Activated naive CD4-positive, alpha-beta T cell treated with anti-CD3 and anti-CD28 coated beads, Interleukin-2, amount 50 U/mL, for 16 hours (primary cell): Measurements from ENCODE around the gene TMEM130.

Source experiments
- DNase-seq: peaks from one replicate; pipeline ENCODE4 v3.0.0-alpha.2; 2020

TMEM130 gene

DNA sequence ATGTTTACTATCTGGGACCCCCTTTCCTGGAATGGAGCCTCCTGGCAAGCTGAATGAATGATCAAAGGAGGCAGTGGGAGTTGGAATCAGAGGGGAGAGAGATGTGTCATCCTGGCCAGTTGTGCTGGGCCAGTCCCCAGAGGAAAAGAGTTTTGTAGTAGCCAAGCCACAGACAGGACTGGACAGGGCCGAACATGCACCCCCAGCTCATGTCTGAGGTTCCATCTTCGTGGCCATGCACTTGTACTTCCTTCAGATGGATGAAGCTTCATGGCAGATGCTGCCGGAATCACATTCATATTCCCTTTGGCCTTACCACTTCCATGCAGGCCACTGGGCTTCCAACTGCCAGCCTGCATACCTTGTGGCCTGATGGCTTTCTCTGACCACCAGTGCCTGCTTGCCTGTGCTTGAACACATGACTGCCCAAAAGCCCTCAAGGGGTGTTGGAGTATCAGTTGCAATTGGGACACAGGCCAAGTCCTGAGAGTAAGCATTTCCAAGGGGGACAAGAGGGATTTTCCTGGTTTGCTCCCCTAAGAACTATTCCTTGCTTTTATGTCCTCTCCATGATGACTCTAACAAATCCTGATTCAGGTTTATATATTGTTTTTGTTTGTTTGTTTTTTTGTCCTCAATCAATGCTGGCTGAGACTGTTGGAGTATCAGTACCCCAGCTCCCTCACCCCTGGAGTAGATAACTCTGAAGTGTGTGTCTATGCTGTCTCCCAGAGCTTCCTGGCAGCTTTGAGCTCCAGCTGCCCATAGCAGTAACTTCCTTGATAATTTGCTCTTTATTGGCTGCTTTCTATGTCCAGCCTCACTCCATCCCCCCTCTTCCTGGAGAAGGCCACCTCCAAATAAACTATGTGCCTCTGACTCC lies 63.6 kb downstream of the TMEM130 start:
- DNase-seq = no peak

DNA sequence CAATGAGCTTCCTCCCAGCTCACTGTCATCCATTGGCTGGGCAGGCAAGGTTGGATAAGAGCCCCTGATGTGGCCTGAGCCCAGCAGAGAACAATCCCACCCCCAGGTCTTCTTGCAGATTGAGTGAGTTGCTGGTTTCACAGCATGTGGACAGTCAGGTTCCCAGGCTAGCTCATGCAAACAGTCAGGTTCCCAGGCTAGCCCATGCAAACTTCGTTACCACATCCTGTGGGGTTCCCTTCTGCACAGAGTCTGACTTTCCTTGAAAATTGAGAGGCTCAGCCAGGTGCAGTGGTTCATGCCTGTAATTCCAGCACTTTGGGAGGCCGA lies 67.1 kb downstream of the TMEM130 start:
- no peak for DNase-seq

DNA sequence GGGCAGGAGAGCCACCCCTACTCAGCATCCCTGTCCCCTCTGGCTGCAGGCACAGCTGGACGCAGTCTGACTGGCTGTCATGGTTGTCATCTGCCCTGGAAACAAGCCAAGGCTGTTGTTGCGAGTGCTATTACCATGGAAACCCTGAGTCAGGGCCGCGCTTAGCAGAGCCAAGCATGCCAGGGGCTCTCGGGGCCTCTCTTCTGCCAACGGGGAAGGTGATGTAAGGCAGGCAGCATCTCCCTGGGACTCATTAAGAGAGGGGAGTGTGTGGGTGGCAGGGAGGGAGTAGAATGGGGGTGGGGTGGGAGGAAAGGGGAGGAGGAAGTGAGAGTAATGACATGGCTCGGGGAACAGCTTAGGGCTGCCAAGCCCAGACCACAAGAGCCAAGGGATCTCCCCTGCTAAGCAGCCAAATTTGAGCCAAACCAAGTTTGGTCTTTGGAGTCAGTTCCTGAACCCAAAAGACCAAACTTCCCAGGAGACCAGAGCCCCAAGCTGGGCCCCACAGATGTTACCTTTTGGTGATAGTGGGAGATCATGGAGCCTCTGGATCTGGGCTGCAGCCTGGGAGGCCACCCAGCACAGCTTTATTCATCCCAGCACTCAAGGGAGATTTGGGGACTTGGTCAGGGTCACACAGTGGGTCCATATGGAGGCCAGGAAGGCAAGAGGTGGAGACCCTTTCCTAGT lies 67.6 kb downstream of the TMEM130 start:
- DNase-seq = no peak

DNA sequence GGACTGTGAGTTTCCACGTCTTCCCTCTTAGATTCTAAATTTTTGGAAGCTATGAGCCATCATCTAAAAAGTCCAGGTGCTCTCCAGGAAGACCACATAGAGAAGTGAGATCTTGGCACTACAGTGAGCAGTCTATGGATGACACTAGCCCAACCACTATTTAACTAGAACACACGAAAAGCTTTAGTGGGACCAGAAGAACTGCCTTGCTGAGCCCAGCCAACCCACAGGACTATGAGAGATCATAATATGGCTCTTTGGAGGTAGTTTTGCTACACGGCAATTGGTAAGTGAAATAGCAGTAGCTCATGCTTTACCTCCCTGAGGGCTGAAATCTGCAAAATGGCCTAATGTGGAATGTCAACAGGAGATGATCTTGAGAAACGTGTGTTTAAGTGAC lies 68.8 kb downstream of the TMEM130 start:
- DNase-seq = no peak

DNA sequence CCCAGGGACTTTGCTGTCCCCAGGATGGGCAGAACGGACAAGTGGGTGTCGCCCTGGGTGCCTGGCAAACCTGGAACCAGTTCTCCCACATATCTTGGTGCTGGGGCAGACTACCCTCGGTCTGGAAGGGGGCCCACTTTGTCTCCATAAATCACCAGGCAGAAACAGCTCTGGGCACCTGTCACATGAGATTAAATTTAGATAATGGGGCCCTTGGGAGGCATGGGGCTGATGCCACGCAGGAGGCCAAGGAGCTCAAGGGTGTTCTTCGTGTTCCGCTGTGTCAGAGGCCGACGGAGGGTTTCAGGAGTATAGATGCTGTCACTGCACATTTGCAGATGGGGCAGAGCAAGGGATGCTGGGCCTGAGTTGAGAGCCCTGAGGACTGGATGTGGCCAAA lies 72.7 kb downstream of the TMEM130 start:
- DNase-seq = no peak
